GM11168 (cell line): ENCODE results near the gene TMEM150A.
"Not testable (repeated sequence)": the region's sequence is repeated elsewhere in the genome, so short reads cannot be mapped to it uniquely, and the experiment has no call there.

Source experiments
- in situ Hi-C: fragments of 300-500 bp; cut with MboI; formaldehyde crosslinking; loops from one replicate; pipeline ENCODE4 v1.12.0; 2022; ENCODE audit warnings: low sequenced_read_pairs; ENCODE audit not compliant: unreplicated experiment

The TMEM150A gene

DNA sequence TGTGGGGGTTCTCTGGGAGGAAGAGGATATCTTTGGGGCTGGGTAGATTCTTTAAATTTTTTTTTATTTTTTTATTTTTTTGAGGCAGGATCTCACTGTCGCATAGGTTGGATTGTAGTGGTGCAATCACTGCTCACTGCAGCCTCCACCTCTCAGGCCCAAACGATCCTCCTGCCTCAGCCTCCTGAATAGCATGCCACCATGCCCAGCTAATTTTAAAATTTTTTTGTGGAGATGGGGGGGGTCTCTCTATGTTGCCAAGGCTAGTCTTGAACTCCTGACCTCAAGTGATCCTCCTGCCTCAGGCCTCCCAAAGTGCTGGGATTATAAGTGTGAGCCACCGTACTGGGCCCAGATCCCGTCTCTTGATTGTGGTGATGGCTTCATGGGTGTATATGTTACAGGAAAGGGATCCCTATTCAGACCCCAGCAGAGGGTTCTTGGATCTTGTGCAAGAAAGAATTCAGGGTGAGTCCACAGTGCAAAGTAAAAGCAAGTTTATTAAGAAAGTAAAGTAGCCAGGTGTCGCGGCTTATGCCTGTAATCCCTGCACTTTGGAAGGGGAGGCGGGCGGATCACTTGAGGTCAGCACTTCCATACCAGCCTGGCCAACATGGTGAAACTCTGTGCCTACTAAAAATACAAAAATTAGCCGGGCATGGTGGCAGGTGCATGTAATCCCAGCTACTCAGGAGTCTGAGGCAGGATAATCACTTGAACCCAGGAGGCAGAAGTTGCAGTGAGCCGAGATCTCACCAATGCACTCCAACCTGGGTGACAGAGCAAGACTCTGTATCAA lies 11.4 kb upstream of the TMEM150A start:
- in situ Hi-C loops: no loop called here

DNA sequence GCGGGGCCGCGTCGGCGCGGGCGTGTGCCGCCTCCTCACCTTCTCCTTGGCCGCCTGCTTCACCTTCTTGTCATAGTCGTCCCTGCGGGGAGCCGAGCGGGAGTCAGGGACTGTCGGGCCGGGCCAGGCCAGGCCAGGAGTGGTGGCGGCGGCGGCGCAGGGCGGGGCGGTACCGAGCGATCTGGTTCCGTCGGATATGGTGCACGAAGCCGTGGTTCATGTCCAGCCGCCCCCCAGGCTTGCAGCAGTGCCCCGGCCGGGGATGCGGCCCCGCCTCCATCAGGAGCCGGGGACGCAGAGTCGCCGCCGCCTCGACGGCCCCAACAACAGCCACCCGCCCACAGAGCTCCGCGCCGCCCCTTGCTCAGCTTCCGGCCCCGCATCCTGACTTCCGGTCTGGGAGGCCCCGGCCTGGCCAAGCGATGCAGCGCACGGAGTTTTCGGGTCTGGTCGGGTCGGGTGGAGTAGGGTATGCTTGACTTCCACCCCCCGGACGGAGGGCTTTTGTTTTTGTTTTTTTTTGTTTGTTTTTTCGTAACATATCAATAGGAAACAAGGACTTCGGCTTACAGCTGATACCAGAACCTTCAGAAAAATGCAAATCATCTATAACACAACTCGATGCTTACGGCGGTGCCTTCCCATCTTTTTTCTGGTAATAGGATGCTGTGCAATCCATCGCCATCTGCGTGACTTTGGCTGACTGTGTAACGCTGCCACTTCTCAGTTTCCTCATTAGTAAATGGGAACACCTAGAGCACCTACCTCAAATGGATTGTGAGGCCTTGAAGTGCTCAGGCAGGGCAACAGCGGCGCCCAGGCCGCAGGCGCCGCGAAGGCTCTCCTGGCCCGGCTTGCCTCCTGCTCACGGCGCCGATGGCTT lies 9.4 kb upstream of the TMEM150A start, which contains the start of gene C2orf68:
Gene C2orf68 (minus strand): TSS at position 362 of the 883 bp plus-strand sequence. CDS start 82 bp downstream, at position 280.
- in situ Hi-C loops: no loop called here

DNA sequence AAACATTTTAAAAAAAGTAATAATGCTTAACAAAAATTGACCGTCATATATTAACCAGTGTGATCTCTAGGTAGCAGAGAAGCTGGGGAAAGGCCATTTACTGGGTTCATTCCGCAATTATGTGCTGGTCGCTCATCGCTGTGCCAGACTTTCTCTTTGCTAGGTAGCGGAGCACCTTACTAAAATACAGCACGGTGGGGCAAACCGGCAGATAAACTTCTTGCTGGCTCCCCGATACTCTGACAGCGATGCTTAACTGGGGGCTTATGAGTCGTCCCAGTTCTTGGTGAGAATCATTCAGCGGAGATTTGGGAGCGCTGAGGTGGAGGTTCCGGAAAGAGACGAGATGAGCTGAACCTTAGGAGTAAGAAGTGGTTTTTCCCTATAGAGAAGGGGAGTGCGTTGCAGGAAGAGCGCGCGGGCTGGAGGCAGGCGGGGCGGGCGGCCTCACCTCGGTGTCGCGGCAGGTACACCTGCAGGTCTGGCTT lies 8.8 kb upstream of the TMEM150A start:
- in situ Hi-C loops: no loop called here

DNA sequence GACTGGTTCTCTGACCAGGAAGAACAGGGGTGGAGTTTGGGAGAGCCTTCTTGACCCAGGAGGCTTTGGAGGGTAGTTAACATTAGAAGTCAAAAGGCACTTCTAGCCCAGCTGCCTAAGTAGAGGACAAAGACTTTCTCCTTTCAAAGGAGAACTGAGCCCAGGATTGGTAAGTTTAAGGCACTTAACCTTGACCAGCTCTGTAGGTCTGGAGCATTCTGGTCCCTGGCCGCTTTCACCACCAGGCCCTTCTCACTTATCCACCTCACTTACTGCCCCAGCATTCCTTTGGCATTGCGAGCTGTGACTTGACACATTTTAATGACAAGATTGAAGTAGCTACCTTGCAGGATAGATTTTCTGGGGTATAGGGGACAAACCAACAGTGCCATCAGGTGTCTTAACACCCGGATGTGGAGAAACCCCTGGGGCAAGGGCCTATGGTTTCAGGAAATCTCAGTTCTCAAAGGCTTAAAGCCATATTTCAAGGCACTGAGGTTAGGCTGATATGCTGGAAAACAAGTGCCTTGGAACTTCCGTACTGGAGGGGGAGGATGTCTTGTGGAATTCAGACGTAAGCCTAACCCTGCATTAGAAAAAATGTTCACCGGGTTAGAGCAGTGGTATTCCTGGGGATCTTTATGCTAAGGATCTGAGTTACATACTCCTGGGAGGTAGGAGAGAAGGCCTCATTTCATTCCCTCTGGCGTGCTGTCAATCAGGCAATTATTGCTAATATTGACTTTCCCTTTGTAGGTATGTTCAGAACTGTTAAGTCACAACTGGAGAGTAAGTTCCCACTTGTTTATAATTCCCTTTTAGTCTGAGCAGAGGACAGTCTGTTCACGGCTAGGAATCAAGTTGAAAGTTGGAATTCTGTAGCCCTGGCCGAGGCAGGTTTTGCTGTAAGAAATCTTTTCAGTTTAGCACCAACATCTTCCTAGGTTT lies 5.0 kb upstream of the TMEM150A start:
- in situ Hi-C loops: no loop called here

DNA sequence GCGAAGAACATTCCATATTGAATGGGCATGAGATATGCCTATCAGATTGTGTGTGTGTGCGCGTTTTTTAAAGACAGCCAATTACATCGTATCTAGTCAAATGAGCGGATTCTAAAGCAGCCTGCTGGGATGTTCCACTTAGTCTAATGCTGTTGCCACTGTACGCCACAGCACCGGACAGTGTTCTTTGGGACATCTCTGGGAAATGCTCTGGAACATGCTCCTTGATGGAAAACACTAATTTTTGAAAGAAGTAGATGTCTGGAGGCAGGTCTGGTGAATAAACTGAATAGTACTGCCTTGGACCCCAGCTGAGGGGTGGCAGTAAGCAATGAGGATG lies 3.6 kb upstream of the TMEM150A start:
- in situ Hi-C loops: no loop called here

DNA sequence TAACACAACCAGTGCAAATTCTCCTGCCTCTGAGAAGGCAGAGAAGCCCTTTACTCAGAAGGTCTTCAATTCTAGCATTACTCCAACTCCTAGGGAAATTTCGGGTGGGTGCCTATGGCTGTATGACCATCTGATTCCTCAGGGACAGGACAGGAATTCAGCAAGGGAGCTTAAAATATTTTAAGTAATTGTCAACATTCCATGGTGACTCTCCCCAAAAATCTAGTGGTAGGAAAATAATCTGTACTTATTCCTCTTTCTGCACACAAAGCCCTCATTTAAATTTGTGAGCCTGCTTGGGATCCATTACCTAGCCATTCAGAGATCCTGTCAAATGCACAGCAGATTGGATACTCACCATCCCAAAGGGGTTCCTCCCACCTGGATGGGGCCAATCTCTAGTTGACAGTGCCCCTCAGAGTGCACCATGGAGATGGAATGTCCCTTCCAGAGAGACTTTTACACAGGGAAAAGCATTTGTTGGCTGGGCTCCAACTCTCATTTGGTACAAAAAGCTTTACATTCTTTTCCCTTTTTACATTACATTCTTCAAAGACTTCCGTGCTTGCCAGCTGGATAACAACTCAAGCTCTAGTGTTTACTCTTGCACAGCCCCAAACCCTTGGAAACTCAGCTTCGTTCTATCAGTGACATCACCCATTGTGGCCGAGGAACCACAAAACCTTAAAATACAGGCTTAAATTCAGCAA lies 3.1 kb upstream of the TMEM150A start:
- in situ Hi-C loops: no loop called here

DNA sequence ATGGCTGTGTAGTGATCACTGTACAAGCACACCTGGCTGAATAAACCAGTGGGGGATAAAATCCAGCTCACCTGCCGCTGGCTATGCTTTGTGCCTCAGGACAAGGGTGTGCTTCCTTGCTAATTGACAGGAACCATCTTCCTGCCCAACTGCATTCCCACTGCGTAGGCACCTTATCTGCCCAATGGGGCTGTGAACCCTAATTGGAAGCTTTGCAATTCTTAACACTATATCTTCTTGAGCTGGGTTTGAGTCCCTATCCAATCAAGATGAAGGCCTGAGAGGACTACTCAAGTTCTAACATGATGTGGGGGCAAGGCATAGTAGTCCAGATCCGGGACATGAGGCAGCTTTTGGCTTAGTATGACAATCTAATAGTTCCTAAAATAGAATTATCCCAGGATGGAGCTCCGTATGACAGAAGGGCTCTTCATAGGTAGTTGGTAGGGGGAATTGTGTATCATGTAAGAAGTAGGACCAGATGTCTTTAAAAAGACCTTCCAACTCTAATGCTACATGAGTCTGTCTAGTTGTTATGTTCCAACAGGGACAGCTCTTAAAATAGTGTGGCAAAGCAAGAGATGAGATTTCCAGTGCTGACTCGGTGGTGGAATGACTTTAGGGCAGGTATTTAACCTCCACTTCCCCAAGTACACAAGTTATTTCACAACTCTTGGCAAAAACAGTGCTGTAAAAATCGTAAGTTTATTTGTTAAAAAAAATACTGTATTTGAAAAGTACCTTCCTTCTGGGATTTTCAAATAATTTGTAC lies 2.3 kb upstream of the TMEM150A start:
- in situ Hi-C loops: no loop called here

DNA sequence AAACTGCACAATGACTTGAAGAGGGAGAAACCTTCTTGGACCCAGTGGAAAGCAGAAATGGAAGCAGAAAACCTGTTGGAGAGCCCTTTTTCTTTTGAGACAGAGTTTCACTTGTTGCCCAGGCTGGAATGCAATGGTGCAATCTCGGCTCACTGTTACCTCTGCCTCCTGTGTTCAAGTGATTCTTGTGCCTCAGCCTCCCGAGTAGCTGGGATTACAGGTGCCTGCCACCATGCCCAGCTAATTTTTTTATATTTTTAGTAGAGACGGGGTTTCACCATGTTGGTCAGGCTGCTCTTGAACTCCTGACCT lies 1.6 kb upstream of the TMEM150A start:
- in situ Hi-C loops: not testable (repeated sequence)

DNA sequence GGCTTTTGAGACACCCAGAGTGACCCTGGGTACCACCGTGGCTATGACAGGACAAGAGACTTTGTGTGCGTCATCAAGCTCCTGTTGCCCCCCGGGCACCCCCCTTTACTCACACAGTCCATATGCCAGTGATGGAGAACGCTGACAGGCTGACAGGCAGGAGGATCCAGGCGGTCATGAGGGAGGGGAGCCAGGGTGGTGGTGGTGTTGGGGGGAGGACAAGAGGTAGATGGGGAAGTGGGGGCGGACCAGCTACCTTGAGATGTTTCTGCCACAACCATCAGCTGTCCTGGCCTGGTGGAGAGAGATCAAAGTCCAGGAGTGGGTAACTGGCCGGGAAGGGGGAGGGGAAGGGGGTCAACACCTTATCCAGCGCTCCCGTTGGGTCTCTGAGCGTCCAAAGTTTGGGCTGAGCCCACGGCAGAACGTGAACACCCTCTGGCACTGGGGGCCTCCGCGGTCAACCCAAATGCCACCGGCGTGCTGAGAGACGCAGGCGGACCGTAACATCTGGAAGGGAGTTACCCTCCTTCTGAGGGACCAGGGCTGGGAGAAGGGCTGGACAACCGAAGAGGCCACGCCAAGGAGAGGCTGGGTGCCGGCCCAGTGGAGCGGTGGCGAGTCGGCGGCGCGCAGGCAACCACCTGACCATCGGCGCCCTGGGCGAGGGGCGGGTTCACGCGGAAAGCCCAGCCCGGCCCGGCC lies 575 bp downstream of the TMEM150A start:
- in situ Hi-C loops: no loop called here

DNA sequence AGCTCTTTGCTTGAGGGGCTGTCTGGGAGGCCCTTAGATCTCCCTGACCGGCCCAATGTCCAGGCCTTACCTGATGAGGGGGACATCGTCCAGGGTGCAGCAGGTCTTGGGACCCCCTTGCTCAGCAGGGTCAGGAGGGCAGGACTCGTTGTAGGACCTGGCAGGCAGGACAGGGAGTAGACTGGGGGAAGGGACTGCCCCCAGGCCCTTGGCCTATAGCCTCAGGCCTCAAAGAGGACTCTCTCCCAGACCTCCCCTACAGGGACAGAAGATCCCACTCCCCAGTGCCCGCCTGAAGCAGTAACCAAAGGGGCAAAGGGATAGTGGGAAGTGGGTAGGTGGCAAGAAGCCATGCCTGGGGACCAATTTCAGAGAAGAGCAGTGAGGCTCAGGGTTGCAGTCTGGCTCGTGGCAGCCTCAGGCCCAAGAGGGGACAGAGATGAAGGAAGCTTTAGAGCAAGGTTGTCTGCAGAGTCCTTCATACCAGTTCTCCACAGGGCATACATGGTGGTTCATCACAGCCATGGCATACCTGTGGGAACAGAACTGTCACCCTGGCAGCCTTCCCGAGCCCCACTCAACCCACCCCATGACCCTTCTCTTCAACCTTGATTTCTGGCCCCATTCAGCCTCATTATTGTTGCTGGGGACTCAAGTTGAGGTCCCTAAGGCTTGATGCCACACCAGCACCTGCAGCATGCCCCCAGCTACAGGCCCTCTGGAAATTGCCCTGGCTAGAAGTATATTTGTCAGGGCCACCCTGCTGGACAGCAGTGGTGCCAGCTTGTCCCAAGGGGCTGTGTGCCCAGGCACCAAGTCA lies 1.3 kb downstream of the TMEM150A start:
- in situ Hi-C loops: no loop called here

DNA sequence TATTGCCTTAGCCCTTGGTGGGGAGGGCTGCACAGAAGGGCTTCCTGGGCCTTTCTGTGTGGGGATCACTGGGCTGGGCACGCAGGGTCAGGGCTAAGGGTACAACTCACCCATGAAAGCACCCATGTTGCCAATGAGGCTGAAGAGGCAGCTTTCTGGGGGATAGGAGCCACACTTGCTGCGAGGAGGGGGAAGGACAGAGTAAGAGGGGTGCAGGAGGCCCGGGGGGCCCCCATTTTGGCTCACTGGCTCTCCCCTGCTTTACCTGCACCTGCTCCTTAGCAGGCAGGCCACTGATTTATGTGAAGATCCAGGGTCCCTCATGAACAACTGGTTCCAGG lies 2.3 kb downstream of the TMEM150A start:
- in situ Hi-C loops: no loop called here

DNA sequence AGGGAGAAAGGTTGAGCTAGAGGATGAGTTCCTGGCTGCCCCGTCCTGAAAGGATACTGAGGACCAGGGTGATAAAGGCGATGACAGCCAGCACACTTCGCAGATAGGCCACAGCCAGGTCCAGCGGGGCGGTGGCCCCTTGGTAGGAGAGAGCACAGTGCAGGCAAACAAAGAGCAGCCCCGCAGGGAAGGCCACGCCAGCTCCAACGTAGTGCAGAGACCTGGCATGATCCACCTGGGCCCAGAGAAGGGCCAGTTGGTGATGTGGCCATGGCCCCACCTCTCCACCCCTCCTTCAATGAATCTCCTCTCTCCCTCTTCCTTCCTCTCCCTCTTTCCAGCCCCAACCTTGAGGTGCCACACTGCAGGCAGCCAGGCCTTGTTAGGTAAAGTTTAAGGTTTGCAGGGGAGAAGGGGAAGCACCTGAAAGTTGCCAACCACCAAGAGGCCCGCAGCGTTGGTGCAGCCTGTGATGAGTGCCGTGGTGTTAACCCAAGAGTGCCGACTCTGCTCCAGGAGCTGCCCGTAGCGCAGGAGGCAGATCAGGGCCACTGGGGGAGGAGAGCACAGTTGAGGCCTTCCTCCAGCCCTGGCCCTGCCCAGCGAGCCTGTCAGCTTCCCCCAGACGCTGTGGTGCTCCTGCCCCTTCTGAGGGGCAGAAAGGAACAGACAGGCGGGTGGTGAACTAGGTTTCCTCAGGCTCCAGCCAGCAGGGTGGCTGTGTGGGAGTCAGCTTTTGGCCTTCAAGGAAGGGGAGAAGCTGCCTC lies 2.8 kb downstream of the TMEM150A start:
- in situ Hi-C loops: no loop called here

DNA sequence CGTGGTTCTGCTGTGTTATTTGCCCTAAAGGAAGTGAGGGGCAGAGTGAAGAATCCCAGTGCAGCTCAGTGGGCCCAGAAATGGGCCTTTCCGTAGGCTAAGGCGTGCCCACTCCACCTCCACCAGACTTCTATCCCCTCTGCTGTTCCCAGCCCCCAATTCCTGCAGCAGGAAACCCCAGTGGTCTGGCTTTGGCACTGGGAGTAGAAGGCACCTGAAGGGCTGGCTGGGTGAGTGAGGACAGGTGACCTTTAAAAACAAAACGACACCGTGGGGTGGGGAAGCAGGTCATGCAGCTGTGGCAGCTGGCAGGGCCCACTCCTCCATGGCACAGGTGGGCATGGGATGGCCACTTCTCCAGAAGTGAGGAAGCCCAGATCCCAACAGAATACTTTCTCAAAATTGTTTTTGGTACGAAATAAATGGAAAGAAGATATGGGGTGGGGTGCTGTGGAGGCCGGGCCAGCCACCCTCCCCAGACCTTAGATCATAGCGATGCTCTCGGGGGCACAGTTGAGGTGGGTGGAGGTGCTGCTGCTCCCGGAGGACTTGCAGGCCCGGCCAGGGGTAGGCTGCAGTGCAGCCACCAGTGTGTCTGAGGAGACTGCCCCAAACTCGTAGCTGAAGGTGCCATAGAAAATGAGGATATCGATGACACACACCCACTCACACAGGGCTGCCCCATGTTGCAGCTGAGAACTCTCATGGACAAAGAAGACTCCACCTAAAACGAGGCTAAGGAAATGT lies 3.7 kb downstream of the TMEM150A start:
- in situ Hi-C loops: no loop called here

DNA sequence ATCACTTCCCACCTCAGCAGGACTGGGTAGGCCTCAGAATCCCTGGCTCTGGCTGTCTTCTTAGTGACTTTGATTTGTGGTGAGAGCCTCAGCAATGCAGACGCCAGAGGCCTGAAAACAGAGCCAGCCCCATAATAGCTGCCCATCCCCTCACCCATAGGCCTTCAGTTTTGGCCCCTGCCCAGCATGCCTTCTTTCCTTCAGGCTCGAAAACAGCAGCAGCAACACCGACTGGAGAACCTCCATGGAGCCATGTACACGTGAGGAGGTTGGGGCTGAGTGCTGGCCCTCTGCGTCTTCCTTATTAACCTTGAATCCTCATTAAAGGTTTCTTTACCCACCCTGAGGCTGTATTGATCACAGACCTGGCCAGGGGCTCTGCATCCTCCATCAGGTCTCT lies 5.3 kb downstream of the TMEM150A start:
- in situ Hi-C loops: no loop called here

DNA sequence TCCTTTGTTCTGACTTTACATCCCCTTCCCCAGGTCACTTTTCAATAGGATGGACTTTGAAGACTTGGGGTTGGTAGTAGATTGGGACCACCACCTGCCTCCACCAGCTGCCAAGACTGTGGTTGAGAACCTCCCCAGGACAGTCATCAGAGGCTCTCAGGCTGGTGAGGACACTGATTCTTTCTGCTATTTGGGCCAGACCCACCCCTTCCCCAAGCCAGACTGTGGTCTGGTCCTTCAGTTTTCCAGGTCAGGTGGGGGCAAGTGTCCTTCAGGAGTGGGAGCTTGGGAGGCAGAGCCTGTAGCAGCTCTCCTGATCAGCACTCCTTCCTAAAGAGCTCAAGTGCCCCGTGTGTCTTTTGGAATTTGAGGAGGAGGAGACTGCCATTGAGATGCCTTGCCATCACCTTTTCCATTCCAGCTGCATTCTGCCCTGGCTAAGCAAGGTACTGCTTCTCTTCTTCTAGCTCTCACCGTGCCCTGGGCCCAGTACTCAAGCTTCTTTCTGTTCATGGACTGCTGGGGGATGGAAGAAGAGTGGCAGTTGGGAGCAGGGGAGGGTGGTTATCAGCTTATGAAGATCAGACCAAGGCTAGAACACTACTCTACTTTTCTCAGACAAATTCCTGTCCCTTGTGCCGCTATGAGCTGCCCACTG lies 5.9 kb downstream of the TMEM150A start:
- in situ Hi-C loops: no loop called here

DNA sequence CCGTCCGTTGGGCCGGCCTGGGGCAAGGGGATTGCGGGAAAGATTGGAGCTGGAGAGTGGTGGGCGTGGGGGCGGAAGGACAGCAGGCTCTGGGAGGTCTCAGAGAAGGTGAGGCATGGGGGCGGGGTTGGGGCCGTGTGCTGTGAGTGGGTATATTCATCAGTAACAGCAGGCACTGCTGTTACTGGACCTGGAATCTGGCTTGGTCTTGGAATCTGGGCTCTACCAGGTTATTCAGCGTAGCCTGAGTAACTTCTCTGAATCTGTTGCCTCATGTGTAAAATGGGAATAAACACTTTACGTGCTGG lies 6.5 kb downstream of the TMEM150A start:
- in situ Hi-C loops: no loop called here
